ENCODE measurements around the gene TNFAIP6. TPM values are rescaled to one million over a fixed set of nuclear protein-coding genes. Genes with fewer than 3 reads are reported as not detected.
"Not testable (repeated sequence)": the region's sequence is repeated elsewhere in the genome, so short reads cannot be mapped to it uniquely, and the experiment has no call there.

The TNFAIP6 gene, protein sequence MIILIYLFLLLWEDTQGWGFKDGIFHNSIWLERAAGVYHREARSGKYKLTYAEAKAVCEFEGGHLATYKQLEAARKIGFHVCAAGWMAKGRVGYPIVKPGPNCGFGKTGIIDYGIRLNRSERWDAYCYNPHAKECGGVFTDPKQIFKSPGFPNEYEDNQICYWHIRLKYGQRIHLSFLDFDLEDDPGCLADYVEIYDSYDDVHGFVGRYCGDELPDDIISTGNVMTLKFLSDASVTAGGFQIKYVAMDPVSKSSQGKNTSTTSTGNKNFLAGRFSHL
- total RNA-seq: under 0.01 TPM in 1 of 2 replicates, not detected in the other

DNA sequence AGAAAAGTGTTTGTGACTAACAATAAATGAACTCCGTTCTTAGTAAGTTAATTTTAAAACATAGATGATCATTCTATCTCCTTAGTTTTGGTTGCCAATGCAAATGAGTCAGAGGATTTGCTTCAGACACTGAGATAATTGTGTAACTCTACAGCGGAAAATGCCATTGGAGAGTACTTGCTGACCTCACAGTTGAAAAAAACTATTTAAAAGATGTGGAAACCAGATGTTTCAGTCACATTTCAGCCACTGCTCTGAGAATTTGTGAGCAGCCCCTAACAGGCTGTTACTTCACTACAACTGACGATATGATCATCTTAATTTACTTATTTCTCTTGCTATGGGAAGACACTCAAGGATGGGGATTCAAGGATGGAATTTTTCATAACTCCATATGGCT is at the start of gene TNFAIP6:
Gene TNFAIP6 (plus strand): TSS at position 234 of the 400 bp plus-strand sequence. CDS start 75 bp downstream, at position 309.
- no peak for DNase-seq

DNA sequence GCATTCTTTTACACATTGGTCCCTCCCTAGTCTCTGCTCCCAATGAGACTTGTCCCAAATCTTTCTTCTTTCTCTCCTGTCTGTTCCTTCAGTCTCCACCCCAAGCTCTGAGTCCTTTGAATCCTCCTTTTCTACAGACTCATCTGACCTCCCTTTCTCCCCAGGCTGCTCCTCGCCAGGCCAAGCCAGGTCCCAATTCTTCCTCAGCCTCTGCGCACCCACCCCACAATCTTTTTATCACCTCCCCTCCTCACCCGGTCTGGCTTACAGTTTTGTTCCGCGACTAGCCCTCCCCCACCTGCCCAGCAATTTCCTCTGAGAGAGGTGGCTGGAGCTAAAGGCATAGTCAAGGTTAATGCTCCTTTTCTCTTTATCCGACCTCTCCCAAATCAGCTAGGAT is 47.1 kb upstream of the TNFAIP6 start:
- not testable (repeated sequence) for DNase-seq

- not testable (repeated sequence) for DNase-seq
Observed at GRCh38 chr2:151312440-151312839, 45.0 kb upstream of the TNFAIP6 start.

- DNase-seq: no peak
Observed at GRCh38 chr2:151315381-151315903, 42.0 kb upstream of the TNFAIP6 start.

GRCh38 chr2:151325581-151326095 is 31.8 kb upstream of the TNFAIP6 start:
- no peak for DNase-seq

DNA sequence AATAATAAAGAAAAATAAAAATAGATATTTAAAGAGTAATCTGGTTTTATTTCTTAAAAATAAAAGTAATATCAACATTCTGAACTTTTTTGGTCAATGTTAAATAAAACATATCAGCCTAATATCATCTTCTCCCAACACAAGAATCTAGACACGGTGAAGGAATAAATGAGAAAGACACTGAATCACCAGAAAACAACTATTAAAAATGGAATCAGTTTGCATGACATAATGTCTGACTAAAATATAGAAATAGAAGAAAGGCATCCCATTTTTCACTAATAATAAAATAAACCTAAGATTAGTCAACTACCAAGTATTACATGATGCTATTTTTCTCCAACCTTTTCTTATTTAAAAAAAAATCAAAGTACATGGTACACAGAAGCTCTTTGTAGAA is 30.8 kb upstream of the TNFAIP6 start:
- DNase-seq: no peak

- no peak for DNase-seq
Observed at GRCh38 chr2:151329998-151330397, 27.4 kb upstream of the TNFAIP6 start.

- no peak for DNase-seq
Observed at GRCh38 chr2:151333083-151333482, 24.3 kb upstream of the TNFAIP6 start.

DNA sequence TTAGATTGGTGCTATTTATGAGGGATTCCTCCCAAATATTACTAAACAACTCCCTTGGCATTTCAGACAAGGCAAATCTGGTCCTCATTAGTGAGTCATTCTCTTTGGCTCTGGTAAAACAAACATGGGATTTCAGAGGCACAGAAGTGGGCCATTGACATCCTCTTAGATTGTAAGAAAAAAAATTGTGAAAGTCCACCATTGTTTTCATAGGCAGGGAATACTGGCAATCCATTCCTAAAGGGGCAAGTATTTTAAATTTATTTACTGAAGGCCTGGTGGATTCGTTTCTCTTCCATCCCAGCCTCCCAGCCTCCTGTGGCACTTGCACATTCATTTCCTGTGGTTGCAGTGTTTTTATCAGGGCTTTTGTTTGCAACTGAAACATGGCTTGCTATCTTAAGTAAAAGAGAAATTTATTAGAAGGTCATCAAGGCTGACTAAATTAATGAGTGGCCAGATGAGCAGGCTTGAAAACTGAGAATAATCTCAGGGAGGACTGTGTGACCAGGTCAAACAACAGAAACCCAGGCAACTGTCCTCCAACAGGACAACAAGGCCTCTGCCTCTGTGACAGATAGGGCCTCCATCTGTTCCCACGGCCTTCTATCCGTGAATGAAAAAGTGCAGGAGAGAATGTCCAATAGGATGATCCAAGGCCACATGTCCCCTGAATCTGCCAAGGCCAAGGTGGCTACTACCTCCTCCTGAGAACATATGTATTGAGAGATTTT is 23.1 kb upstream of the TNFAIP6 start:
- peak; percentile 64 for DNase-seq

GRCh38 chr2:151336863-151337371 is 20.5 kb upstream of the TNFAIP6 start:
- DNase-seq: peak; percentile 10

GRCh38 chr2:151337643-151338042 is 19.7 kb upstream of the TNFAIP6 start:
- no peak for DNase-seq

GRCh38 chr2:151338115-151338514 is 19.3 kb upstream of the TNFAIP6 start:
- peak; percentile 26 for DNase-seq

GRCh38 chr2:151343073-151343472 is 14.3 kb upstream of the TNFAIP6 start:
- no peak for DNase-seq

- DNase-seq: not testable (repeated sequence)
Observed at GRCh38 chr2:151344191-151344590, 13.2 kb upstream of the TNFAIP6 start.

- DNase-seq: no peak
Observed at GRCh38 chr2:151344906-151345305, 12.5 kb upstream of the TNFAIP6 start.

DNA sequence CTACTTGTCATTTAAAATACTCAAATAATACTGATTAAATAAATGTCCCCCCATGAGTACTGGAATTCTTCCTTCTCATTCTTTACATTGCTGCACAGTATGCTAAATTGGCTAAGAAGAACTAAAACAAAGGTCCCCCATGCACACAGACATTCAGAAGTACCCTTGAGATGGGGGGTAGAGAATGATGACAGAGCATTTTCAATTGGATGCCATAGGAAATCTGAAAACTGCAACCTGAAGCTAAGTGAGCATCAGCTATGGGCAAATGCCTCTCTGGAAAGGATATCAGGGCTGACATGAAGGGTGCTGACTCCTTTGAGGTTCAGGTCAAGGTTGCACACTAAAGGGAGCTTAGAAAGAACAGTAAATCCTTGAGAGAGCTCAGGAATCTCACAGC is 10.1 kb upstream of the TNFAIP6 start:
- DNase-seq: no peak

GRCh38 chr2:151347906-151348305 is 9.5 kb upstream of the TNFAIP6 start:
- peak; percentile 16 for DNase-seq

GRCh38 chr2:151350579-151351195 is 6.7 kb upstream of the TNFAIP6 start:
- peak; percentile 28 for DNase-seq

DNA sequence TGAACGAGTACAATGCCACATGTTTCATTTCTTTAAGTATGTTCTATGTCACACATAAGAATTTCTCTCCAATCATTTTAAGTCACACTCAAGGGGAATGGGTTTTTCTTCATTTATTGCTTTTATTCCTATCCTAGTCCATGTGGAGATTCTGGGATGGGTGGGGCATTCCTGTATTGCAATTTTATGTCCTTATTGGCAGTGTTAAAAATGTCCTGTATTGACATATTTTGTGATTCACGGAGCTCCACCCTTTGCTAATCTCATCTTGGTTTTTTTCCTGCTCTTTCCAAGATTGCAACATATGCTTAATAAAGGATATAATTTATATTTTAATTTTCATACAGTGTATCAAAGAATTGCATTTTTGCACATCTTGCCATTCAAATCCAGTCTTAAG is 3.4 kb upstream of the TNFAIP6 start:
- DNase-seq: no peak

- DNase-seq: no peak
Observed at GRCh38 chr2:151354807-151355206, 2.6 kb upstream of the TNFAIP6 start.

DNA sequence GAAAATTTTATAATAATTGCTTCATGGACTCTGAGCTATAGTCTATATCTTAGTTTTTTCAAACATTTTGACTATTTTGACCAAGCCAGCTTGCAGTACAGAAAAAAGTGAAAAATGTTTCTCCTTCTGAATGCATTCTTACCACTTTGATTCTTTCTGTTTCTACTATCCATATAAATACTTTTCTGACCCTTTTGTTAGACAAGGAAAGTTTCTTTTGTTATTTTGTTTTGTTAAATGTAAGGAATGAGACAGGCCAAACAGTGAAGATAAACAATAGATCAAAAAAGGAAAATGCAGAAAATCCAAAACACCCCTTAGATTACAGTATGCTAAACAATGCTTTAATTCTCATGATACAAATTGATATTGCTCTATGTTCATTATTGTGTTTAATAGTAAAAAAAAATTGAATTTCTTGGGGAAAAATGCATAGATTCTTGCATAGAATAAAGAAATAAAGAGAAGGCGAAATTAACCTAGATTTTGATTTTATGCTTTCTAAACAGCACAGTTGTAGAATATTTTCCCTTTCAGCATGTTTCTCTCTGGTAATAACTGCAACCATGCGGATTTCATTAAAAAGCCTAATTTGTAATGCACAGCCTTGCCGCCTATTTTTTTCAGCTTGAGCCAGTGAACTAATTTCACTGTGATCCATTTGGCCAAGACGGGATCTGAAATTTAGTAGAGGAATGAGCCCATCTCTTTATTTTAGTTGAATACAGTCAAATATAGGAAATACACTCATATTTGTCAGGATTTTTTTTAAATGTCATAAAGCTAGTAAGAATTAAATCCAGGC is 976 bp downstream of the TNFAIP6 start:
- no peak for DNase-seq
